Measurements from ENCODE around the gene SHISA5.

DNA sequence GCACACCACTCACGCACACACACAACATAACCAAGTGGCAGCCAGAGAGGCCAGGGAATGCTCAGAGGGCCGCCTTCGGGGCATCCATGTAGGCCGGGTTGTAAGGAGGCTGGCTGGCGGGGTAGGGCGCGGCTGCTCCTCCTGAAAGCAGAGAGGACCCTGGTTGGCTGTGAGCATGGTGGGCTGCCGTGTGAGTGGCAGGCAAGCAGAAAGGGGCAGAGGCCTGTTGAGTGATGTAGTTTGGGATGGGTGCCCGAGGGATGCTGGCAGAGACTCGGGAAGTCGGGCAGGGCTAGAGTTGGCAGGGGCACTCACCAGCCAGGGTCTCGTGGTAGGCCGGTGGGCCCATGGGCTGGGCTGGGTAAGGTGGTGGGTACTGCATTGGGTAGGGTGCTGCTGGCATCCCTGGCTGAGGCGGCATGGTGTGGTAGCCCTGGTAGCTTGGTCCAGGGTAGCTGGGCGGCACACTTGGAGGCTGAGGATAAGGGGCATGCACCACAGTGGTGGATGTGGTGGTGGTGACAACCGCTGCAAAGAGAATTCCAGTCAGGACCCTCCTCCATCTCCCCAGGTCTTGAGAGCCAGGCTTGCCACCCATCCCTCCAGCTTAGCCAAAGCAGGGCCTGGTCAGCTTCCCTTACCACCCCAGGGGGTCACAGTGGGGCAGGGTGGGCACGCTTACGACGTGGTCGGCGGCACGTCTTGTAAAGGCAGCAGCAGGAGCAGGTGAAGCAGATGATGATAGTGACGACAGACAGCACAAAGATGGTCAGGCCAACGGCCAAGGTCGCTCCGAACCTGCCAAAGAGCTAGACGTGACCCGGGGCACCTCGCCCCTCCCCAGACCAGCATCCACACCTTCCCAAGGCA is 34.7 kb downstream of the SHISA5 start:
- no peak for TF ChIP-seq POLR2A (IDR thresholded peaks at IDR 0.05)
- TF ChIP-seq, protein P1, sequence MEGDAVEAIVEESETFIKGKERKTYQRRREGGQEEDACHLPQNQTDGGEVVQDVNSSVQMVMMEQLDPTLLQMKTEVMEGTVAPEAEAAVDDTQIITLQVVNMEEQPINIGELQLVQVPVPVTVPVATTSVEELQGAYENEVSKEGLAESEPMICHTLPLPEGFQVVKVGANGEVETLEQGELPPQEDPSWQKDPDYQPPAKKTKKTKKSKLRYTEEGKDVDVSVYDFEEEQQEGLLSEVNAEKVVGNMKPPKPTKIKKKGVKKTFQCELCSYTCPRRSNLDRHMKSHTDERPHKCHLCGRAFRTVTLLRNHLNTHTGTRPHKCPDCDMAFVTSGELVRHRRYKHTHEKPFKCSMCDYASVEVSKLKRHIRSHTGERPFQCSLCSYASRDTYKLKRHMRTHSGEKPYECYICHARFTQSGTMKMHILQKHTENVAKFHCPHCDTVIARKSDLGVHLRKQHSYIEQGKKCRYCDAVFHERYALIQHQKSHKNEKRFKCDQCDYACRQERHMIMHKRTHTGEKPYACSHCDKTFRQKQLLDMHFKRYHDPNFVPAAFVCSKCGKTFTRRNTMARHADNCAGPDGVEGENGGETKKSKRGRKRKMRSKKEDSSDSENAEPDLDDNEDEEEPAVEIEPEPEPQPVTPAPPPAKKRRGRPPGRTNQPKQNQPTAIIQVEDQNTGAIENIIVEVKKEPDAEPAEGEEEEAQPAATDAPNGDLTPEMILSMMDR (IDR thresholded peaks at IDR 0.05): no peak

Measured in testis (tissue), 2 donors.